ENCODE data around the gene CAB39. TPM values are rescaled to one million over a fixed set of nuclear protein-coding genes. Genes with fewer than 3 reads are reported as not detected.

Gene CAB39
- total and polyA plus RNA-seq, 2 donors (not counting 3 experiments of a cell fraction or from before 2014, with no cell fraction given), result 25.7 to 53.7 TPM

- Histone ChIP-seq H3K4me2 (ENCODE audit: insufficient read depth, low read length) (no peak overlapping the region), H3K4me1 (ENCODE audit: control insufficient read depth, extremely low read depth, insufficient read depth, low read length) (peaks cover 4% of the 10 kb centered on the region), H3K79me2 (ENCODE audit: control insufficient read depth, insufficient read depth, low read length) (no peaks in the 10 kb centered on the region), H3K4me3 (replicated peaks in 1 of 3; ENCODE audit: insufficient read depth in 1 of 3, low read depth in 1 of 3, low read length in 3 of 3) (no peak overlapping the region), H3K36me3 (ENCODE audit: control insufficient read depth in 2 of 2, extremely low read depth in 1 of 2, insufficient read depth in 2 of 2, low read length in 2 of 2) (no peaks in the 10 kb centered on the region), H3K9me1 (replicated peaks; ENCODE audit: control insufficient read depth, extremely low read depth, insufficient read depth, low read length) (no peaks in the 10 kb centered on the region), H3K27ac (ENCODE audit: insufficient read depth, low read depth, low read length) (no peak overlapping the region), H3K27me3 (ENCODE audit: control insufficient read depth in 2 of 2, insufficient read depth in 2 of 2, low read length in 2 of 2) (peaks cover 12 to 15% of the 10 kb centered on the region in 2 experiments), H3K9me3 (replicated peaks; ENCODE audit: control insufficient read depth, insufficient read depth, low read length) (no peaks in the 10 kb centered on the region), H2AFZ (ENCODE audit: low read depth, low read length) (no peak overlapping the region), H4K20me1 (replicated peaks; ENCODE audit: control insufficient read depth, extremely low read depth, insufficient read depth, low read length) (no peaks in the 10 kb centered on the region), H3K9ac (replicated peaks; ENCODE audit: extremely low read depth, insufficient read depth, low read length) (no peak overlapping the region)
- ChIA-PET CTCF (no interaction called here), POLR2A (no interaction called here)
- DNase-seq (ENCODE audit: low read depth, low spot score) (no peak), FAIRE-seq (no peak)
- no TSS peak for BruUV-seq (replicated peaks)
- dilution Hi-C loops (cut with MboI; ENCODE audit: extremely low pct_ligation_motif_present, low sequenced_read_pairs), result no loop called here
- intact Hi-C loops (cut with micrococcal nuclease), result no loop called here
- TF ChIP-seq GATA2 (IDR thresholded peaks at IDR 0.05; ENCODE audit: insufficient read depth, insufficient read length, low read depth, low read length) (no peak), POLR2AphosphoS5 (IDR thresholded peaks at IDR 0.05; ENCODE audit: insufficient read depth, low read depth, low read length) (no peak), FOS (IDR thresholded peaks at IDR 0.05; ENCODE audit: borderline replicate concordance, insufficient read depth, low read length) (no peak), MAX (IDR thresholded peaks at IDR 0.05; ENCODE audit: insufficient read depth, insufficient read length) (no peak)
These were observed 156.6 kb downstream of the CAB39 start for GRCh38 chr2:230868947-230869913.

DNA sequence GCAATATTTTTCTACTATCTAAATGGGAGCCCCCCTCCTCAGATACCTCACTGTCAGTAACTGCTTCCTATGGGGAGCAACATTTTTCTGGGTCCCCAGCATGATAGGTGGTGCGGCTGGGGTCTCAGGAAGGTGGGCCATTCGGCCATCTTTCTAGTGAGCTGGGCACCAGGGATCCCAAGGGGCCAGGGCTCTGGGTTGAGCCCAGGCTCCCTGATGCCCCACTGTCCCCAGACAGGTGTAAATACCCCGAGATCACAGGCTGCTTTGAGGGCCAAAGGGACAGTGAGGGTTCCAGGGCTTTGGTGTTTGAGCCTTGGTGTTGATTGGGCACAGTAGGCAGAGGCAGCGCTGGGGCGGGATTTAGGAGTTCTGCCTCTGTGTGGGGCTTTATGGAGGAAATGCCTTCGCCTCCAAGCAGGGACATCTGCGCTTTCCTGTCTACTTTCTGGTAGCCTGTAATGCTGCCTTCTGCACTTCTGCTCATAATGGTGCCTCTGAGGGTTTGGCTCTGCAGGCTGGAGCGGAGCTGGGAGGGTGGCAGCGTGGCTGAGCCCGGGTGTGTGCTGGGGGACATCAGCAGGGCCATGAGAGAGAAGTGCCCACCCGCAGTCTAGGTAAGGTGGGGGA is 157.4 kb downstream of the CAB39 start:
- Histone ChIP-seq H3K27me3 (ENCODE audit: control insufficient read depth in 2 of 2, insufficient read depth in 2 of 2, low read length in 2 of 2) (peaks cover 7 to 12% of the 10 kb centered on the region in 2 experiments), H3K27ac (ENCODE audit: insufficient read depth, low read depth, low read length) (no peak overlapping the region), H3K4me2 (ENCODE audit: insufficient read depth, low read length) (no peak overlapping the region), H4K20me1 (replicated peaks; ENCODE audit: control insufficient read depth, extremely low read depth, insufficient read depth, low read length) (no peaks in the 10 kb centered on the region), H3K79me2 (ENCODE audit: control insufficient read depth, insufficient read depth, low read length) (no peaks in the 10 kb centered on the region), H3K4me3 (replicated peaks in 1 of 3; ENCODE audit: insufficient read depth in 1 of 3, low read depth in 1 of 3, low read length in 3 of 3) (no peak overlapping the region), H3K9ac (replicated peaks; ENCODE audit: extremely low read depth, insufficient read depth, low read length) (no peak overlapping the region), H3K9me3 (replicated peaks; ENCODE audit: control insufficient read depth, insufficient read depth, low read length) (no peaks in the 10 kb centered on the region), H3K9me1 (replicated peaks; ENCODE audit: control insufficient read depth, extremely low read depth, insufficient read depth, low read length) (no peaks in the 10 kb centered on the region), H3K4me1 (ENCODE audit: control insufficient read depth, extremely low read depth, insufficient read depth, low read length) (no peaks in the 10 kb centered on the region), H3K36me3 (ENCODE audit: control insufficient read depth in 2 of 2, extremely low read depth in 1 of 2, insufficient read depth in 2 of 2, low read length in 2 of 2) (no peaks in the 10 kb centered on the region), H2AFZ (ENCODE audit: low read depth, low read length) (no peak overlapping the region)
- dilution Hi-C loops (cut with MboI; ENCODE audit: extremely low pct_ligation_motif_present, low sequenced_read_pairs), result no loop called here
- no TSS peak for BruUV-seq (replicated peaks)
- CTCF ChIA-PET, result interaction anchor here (0.8 to 1.6 kb wide), 2 partner anchors 8 to 117 kb away, joined by 3 to 6 read pairs; no protein-coding TSS in a partner anchor
- POLR2A ChIA-PET, result no interaction called here
- intact Hi-C loops (cut with micrococcal nuclease), result no loop called here
- no peak for TF ChIP-seq POLR2AphosphoS5 (IDR thresholded peaks at IDR 0.05; ENCODE audit: insufficient read depth, low read depth, low read length)
- no peak for TF ChIP-seq GATA2 (IDR thresholded peaks at IDR 0.05; ENCODE audit: insufficient read depth, insufficient read length, low read depth, low read length)
- no peak for TF ChIP-seq FOS (IDR thresholded peaks at IDR 0.05; ENCODE audit: borderline replicate concordance, insufficient read depth, low read length)
- no peak for TF ChIP-seq EZH2 (IDR thresholded peaks at IDR 0.05; ENCODE audit: borderline replicate concordance, low read depth, low read length, severe bottlenecking)
- no peak for TF ChIP-seq MYC (IDR thresholded peaks at IDR 0.05; ENCODE audit: low read depth, low read length)
- TF ChIP-seq POLR2A (IDR thresholded peaks at IDR 0.05; ENCODE audit: low read depth, low read length), result no peak
- TF ChIP-seq MAX (IDR thresholded peaks at IDR 0.05; ENCODE audit: insufficient read depth, insufficient read length), result no peak
- no peak for TF ChIP-seq JUN (IDR thresholded peaks at IDR 0.05; ENCODE audit: borderline replicate concordance, insufficient read depth, insufficient read length, low read depth)
- TF ChIP-seq CTCF (IDR thresholded peaks at IDR 0.05; ENCODE audit: extremely low read depth in 1 of 2, insufficient read depth in 1 of 2, low read depth in 1 of 2, low read length in 2 of 2), result no peak
- FAIRE-seq (no peak), DNase-seq (ENCODE audit: low read depth, low spot score) (no peak)

Data from endothelial cell of umbilical vein (primary cell).